Retinal pigment epithelial cell (primary cell): ENCODE results near the gene AFF2.

Experiments
- DNase-seq: peaks from one replicate; pipeline ENCODE4 v3.0.0-alpha.2; 2010; ENCODE audit warnings: low read depth
- H3K4me3 ChIP-seq: 2 replicates; pipeline ENCODE4 v1.5.1; 2011; ENCODE audit warnings: mild to moderate bottlenecking, low read length, control low read depth, moderate library complexity
- CTCF ChIP-seq: conservative IDR thresholded peaks from 2 replicates; pipeline ENCODE4 v1.5.1; 2011; ENCODE audit warnings: low read depth, low read length, control low read depth, inconsistent platforms

AFF2 gene

DNA sequence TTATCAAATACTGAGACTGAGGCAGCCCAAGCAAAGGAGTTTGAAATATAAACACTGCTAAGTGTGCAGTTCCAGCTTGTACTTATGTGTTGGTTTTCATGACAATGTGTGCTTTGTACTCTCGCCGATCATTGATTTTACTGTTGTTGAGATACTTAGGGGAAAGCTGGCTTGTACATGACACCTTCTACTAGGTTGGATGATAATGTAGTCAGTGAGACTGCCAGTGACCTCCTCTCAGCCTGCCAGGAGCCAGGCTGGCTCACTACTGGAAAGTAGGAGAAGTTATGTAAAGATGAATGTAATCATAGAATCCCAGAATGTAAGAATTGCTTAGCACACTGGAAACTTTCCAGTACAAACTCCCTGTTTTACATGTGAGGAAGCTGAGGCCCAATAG is 132.0 kb downstream of the AFF2 start:
- TF ChIP-seq CTCF, result no peak
- no peak for DNase-seq
- no peak overlapping the region for H3K4me3 ChIP-seq

- no peak for DNase-seq
- TF ChIP-seq CTCF, result no peak
- no peak overlapping the region for H3K4me3 ChIP-seq
Observed at GRCh38 chrX:148633218-148633908, 132.9 kb downstream of the AFF2 start.

DNA sequence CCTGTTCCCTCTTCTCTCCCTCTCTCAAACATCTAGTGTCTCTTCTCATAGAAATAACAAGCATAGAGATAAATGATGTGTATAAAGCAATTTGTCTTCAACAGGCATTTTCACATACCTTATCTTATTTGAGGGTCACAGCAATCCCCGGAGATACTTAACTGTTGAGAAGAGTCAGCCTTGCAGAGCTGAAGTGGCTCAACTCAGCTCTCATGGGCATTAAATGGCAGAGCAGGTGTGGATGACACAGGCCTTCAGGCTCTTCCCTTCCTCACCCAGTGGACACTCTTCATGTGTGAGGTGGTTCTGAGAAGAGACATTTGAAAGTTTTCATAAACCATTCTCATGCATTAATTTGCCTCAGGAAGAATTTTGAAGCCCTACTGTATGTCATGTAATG is 134.2 kb downstream of the AFF2 start:
- no peak overlapping the region for H3K4me3 ChIP-seq
- TF ChIP-seq CTCF, result no peak
- DNase-seq, result no peak

- no peak overlapping the region for H3K4me3 ChIP-seq
- TF ChIP-seq CTCF, result no peak
- no peak for DNase-seq
Observed at GRCh38 chrX:148643460-148643859, 143.0 kb downstream of the AFF2 start.

- TF ChIP-seq CTCF, result no peak
- DNase-seq, result no peak
Observed at GRCh38 chrX:148647651-148648050, 147.2 kb downstream of the AFF2 start.

DNA sequence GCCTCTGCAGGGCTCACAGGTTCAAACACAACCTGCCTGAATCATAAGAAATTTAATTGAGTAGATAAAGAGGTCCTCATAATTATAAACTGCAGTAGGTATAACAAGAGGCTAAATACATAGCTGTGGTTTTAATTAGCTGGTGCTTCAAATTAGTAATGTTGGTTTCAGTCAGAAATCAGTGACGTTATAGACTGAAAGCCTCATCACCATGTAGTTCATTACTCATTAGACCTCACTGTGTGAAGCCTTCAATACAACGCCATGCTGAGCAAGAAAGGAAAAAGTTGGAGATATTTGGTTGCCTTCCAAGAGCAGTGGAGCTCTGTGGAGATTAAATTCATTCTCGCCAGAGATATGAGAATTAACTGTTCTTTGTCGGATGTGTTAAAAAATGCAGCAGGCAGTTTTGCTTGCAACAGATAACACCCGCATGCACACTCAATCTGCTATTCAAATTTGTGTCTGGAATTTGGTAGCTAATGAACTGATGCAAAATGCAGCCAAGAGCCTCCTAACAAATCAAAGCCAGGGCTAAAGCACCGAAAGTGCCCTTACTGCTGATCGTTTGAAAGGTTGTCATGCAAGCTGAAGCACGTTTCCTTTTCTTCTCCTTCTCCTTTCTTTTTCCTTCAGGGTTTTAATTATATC is 148.9 kb downstream of the AFF2 start:
- DNase-seq, result no peak
- no peak overlapping the region for H3K4me3 ChIP-seq
- no peak for TF ChIP-seq CTCF

More at GRCh38 chrX:148647651-148648050, 147.2 kb downstream of the AFF2 start:
- H3K4me3 ChIP-seq, result no peak overlapping the region
